GM23248 (cell line): ENCODE measurements around the gene B3GNT5. TPM values are rescaled to one million over a fixed set of nuclear protein-coding genes. Genes with fewer than 3 reads are reported as not detected.

Experiments
- DNase-seq: peaks from one replicate; pipeline ENCODE4 v3.0.0-alpha.2; 2015
- H2AFZ ChIP-seq: fragments of 200-600 bp; sonication (generic); 2 replicates; pipeline ENCODE4 v1.6.1; 2016; ENCODE audit warnings: antibody characterized with exemption
- H3F3A ChIP-seq: fragments of 200-600 bp; sonication (generic); 2 replicates; pipeline ENCODE4 v1.6.1; 2016; ENCODE audit warnings: mild to moderate bottlenecking, antibody characterized with exemption, mixed run types; ENCODE audit not compliant: insufficient read depth
- H3K27ac ChIP-seq: fragments of 200-600 bp; sonication (generic); 2 replicates; pipeline ENCODE4 v1.5.1; 2016; ENCODE audit warnings: mild to moderate bottlenecking
- H3K27me3 ChIP-seq: fragments of 200-600 bp; sonication (generic); replicated peaks from 2 replicates; pipeline ENCODE4 v1.6.1; 2016; ENCODE audit warnings: mild to moderate bottlenecking; ENCODE audit not compliant: insufficient read depth
- H3K36me3 ChIP-seq: fragments of 200-600 bp; sonication (generic); 2 replicates; pipeline ENCODE4 v1.6.1; 2016; ENCODE audit warnings: low read depth, mild to moderate bottlenecking
- H3K4me1 ChIP-seq: fragments of 200-600 bp; sonication (generic); 2 replicates; pipeline ENCODE4 v1.6.1; 2016; ENCODE audit warnings: mild to moderate bottlenecking; ENCODE audit not compliant: insufficient read depth
- H3K4me2 ChIP-seq: fragments of 200-600 bp; sonication (generic); one replicate; pipeline ENCODE4 v1.6.1; 2016; ENCODE audit warnings: mild to moderate bottlenecking; ENCODE audit not compliant: unreplicated experiment
- H3K4me3 ChIP-seq: fragments of 200-600 bp; sonication (generic); 2 replicates; pipeline ENCODE4 v1.5.1; 2016; ENCODE audit warnings: mild to moderate bottlenecking
- H3K79me2 ChIP-seq: fragments of 200-600 bp; sonication (generic); 2 replicates; pipeline ENCODE4 v1.6.1; 2016; ENCODE audit warnings: mild to moderate bottlenecking; ENCODE audit not compliant: insufficient read depth
- H3K9ac ChIP-seq: fragments of 200-600 bp; sonication (generic); 2 replicates; pipeline ENCODE4 v1.6.1; 2016; ENCODE audit warnings: mild to moderate bottlenecking
- H3K9me2 ChIP-seq: fragments of 200-600 bp; sonication (generic); 2 replicates; pipeline ENCODE4 v1.6.1; 2016; ENCODE audit warnings: mixed run types, mild to moderate bottlenecking, moderate library complexity; ENCODE audit not compliant: insufficient read depth
- H3K9me3 ChIP-seq: fragments of 200-600 bp; sonication (generic); one replicate; pipeline ENCODE4 v1.6.1; 2017; ENCODE audit warnings: low read depth
- H4K20me1 ChIP-seq: fragments of 200-600 bp; sonication (generic); 2 replicates; pipeline ENCODE4 v1.6.0; 2016; ENCODE audit not compliant: insufficient read depth
- EZH2 ChIP-seq: fragments of 200-600 bp; sonication (generic); IDR thresholded peaks from 2 replicates; pipeline ENCODE4 v1.6.1; 2018; ENCODE audit warnings: antibody characterized with exemption, mild to moderate bottlenecking; ENCODE audit not compliant: insufficient read depth, poor library complexity, severe bottlenecking
- EZH2phosphoT487 ChIP-seq: fragments of 200-600 bp; sonication (generic); IDR thresholded peaks from 2 replicates; pipeline ENCODE4 v1.6.1; 2018; ENCODE audit warnings: antibody characterized with exemption, moderate library complexity, mild to moderate bottlenecking, low read depth; ENCODE audit not compliant: insufficient read depth
- WGBS, 2 experiments: methylation state at CpG; one replicate each; pipeline ENCODE4 v1.1.6; 2015 to 2017; ENCODE audit warnings: low lambda C conversion rate in 2 of 2, low coverage in 1 of 2; ENCODE audit errors: missing lambda C conversion rate in 2 of 2; 5-methylcytosine and 5-hydroxymethylcytosine counted together
- in situ Hi-C: fragments of 300-500 bp; cut with MboI; formaldehyde crosslinking; loops from 2 replicates; pipeline ENCODE4 v1.15.0; 2020
- polyA plus RNA-seq: library from polyadenylated mRNA; unstranded; fragments of >200 nt; fragmentation: Nextera tagmentation; extraction: Ambion mirVana; gene quantifications from 2 replicates; pipeline ENCODE4 v1.2.1, GENCODE V29; 2016
- total RNA-seq: library from RNA; depleted of rRNA; stranded (reverse); fragments of >200 nt; shearing (Covaris generic); gene quantifications from 2 replicates; pipeline ENCODE4 v1.2.3, GENCODE V29; 2014

Gene B3GNT5
- total and polyA plus RNA-seq, 2 experiments from 2014 or later = 1.3 to 1.8 TPM

DNA sequence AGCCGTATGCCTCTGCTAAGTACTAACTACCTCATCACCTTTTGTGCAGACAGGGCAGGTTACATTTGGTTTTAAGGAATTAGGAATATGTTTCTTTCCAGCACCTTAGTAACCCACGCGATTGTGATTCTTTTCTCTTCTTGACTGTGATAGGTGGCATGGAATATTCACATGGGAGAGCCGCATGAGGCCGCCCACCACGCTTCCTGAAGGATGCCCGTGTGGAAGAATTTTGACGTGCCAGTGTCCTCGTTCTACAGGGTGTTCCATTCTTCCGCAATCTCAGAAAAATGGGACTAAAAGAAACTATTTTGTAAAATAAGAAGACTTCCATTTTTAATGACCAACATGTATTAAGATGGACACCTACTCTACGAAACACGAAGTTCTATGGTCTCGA is 16.3 kb downstream of the B3GNT5 start:
- DNase-seq = no peak
- peaks cover 11% of the 10 kb centered on the region for H3F3A ChIP-seq
- H3K9ac ChIP-seq = no peak overlapping the region
- no peaks in the 10 kb centered on the region for H3K27me3 ChIP-seq
- no peak overlapping the region for H3K4me2 ChIP-seq
- H3K36me3 ChIP-seq = no peaks in the 10 kb centered on the region
- H3K27ac ChIP-seq = no peak overlapping the region
- H4K20me1 ChIP-seq = no peaks in the 10 kb centered on the region
- H3K4me1 ChIP-seq = peaks cover 10% of the 10 kb centered on the region
- TF ChIP-seq EZH2phosphoT487 (no peak), EZH2 (no peak)
- H2AFZ ChIP-seq = no peak overlapping the region
- in situ Hi-C loops = no loop called here
- no peaks in the 10 kb centered on the region for H3K9me3 ChIP-seq
- no peaks in the 10 kb centered on the region; the same call in 1 of the 2 replicates for H3K79me2 ChIP-seq
- WGBS, 2 experiments = 96 to 97% methylated on average over 13 of the region's 13 CpGs
- H3K4me3 ChIP-seq = no peak overlapping the region
- no peaks in the 10 kb centered on the region for H3K9me2 ChIP-seq

DNA sequence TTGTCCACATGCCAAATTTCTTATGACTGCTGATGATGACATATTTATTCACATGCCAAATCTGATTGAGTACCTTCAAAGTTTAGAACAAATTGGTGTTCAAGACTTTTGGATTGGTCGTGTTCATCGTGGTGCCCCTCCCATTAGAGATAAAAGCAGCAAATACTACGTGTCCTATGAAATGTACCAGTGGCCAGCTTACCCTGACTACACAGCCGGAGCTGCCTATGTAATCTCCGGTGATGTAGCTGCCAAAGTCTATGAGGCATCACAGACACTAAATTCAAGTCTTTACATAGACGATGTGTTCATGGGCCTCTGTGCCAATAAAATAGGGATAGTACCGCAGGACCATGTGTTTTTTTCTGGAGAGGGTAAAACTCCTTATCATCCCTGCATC is 17.3 kb downstream of the B3GNT5 start:
- H3K4me2 ChIP-seq = no peak overlapping the region
- H3K4me3 ChIP-seq = no peak overlapping the region
- no peaks in the 10 kb centered on the region for H3K27me3 ChIP-seq
- H3K9me3 ChIP-seq = no peaks in the 10 kb centered on the region
- no peak for TF ChIP-seq EZH2phosphoT487
- no peak for TF ChIP-seq EZH2
- no peaks in the 10 kb centered on the region for H3K9me2 ChIP-seq
- H2AFZ ChIP-seq = no peak overlapping the region
- H3K27ac ChIP-seq = no peak overlapping the region
- no peaks in the 10 kb centered on the region for H3K36me3 ChIP-seq
- in situ Hi-C loops = no loop called here
- DNase-seq = no peak
- peaks cover 16% of the 10 kb centered on the region for H3F3A ChIP-seq
- no peaks in the 10 kb centered on the region for H4K20me1 ChIP-seq
- H3K4me1 ChIP-seq = peaks cover 20% of the 10 kb centered on the region
- 91 to 96% methylated on average over 7 of the region's 7 CpGs for WGBS, 2 experiments
- H3K9ac ChIP-seq = no peak overlapping the region
- H3K79me2 ChIP-seq = no peaks in the 10 kb centered on the region; the same call in 1 of the 2 replicates

DNA sequence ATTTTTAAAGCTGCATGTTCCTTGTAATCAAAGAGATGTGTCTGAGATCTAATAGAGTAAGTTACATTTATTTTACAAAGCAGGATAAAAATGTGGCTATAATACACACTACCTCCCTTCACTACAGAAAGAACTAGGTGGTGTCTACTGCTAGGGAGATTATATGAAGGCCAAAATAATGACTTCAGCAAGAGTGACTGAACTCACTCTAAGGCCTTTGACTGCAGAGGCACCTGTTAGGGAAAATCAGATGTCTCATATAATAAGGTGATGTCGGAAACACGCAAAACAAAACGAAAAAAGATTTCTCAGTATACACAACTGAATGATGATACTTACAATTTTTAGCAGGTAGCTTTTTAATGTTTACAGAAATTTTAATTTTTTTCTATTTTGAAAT is 19.1 kb downstream of the B3GNT5 start:
- no peaks in the 10 kb centered on the region for H3K9me2 ChIP-seq
- H3K79me2 ChIP-seq = no peaks in the 10 kb centered on the region; the same call in 1 of the 2 replicates
- in situ Hi-C loops = no loop called here
- no peaks in the 10 kb centered on the region for H3K36me3 ChIP-seq
- DNase-seq = no peak
- no peak overlapping the region for H3K9ac ChIP-seq
- WGBS, 2 experiments = 94 to 97% methylated on average over 3 of the region's 3 CpGs
- no peak for TF ChIP-seq EZH2
- TF ChIP-seq EZH2phosphoT487 = no peak
- no peak overlapping the region for H2AFZ ChIP-seq
- peaks cover 8% of the 10 kb centered on the region for H3F3A ChIP-seq
- H3K4me1 ChIP-seq = peaks cover 13% of the 10 kb centered on the region; the same call in 1 of the 2 replicates
- H3K27me3 ChIP-seq = no peaks in the 10 kb centered on the region
- H3K9me3 ChIP-seq = no peaks in the 10 kb centered on the region
- no peak overlapping the region for H3K4me2 ChIP-seq
- H3K4me3 ChIP-seq = no peak overlapping the region
- H3K27ac ChIP-seq = no peak overlapping the region
- no peaks in the 10 kb centered on the region for H4K20me1 ChIP-seq

DNA sequence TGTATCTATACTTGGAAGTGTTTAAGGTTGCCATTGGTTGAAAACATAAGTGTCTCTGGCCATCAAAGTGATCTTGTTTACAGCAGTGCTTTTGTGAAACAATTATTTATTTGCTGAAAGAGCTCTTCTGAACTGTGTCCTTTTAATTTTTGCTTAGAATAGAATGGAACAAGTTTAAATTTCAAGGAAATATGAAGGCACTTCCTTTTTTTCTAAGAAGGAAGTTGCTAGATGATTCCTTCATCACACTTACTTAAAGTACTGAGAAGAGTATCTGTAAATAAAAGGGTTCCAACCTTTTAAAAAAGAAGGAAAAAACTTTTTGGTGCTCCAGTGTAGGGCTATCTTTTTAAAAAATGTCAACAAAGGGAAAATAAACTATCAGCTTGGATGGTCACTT is 19.7 kb downstream of the B3GNT5 start:
- Histone ChIP-seq H3K79me2 (no peaks in the 10 kb centered on the region; the same call in 1 of the 2 replicates), H3K9ac (no peak overlapping the region), H3K4me1 (peaks cover 13% of the 10 kb centered on the region; the same call in 1 of the 2 replicates), H3K9me3 (no peaks in the 10 kb centered on the region), H3F3A (peaks cover 8% of the 10 kb centered on the region), H2AFZ (no peak overlapping the region), H3K4me3 (no peak overlapping the region), H3K27ac (no peak overlapping the region), H3K27me3 (no peaks in the 10 kb centered on the region), H3K36me3 (no peaks in the 10 kb centered on the region), H3K9me2 (no peaks in the 10 kb centered on the region), H3K4me2 (no peak overlapping the region), H4K20me1 (no peaks in the 10 kb centered on the region)
- in situ Hi-C loops = no loop called here
- no peak for TF ChIP-seq EZH2phosphoT487
- no peak for DNase-seq

DNA sequence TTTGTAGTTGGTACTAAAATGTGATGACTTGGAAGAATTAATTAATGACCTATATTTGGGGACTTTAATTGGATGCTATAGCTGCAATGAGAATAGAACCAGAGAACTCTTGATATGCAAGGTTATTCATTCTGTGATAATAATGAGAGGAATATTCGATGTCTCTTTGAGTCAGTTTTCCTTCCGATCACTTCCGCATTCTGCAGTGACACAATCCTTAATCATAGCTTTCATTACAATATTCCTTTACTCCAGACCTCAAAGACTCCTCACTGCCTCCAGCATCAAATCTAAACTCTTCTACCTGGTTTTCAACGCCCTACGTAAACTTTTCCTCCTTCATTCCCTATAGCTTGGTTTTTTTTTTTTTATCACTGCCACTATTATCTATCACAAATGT is 21.6 kb downstream of the B3GNT5 start:
- Histone ChIP-seq H3K9me3 (no peaks in the 10 kb centered on the region), H3K9me2 (no peaks in the 10 kb centered on the region), H3K27ac (no peak overlapping the region), H3K9ac (no peak overlapping the region), H3K79me2 (no peaks in the 10 kb centered on the region), H3K36me3 (no peaks in the 10 kb centered on the region), H2AFZ (no peak overlapping the region), H3K4me2 (peak overlapping the region; percentile 30), H3K27me3 (no peaks in the 10 kb centered on the region), H3K4me1 (peaks cover 17% of the 10 kb centered on the region), H3K4me3 (no peak overlapping the region), H3F3A (peaks cover 18% of the 10 kb centered on the region), H4K20me1 (no peaks in the 10 kb centered on the region)
- in situ Hi-C loops = no loop called here
- DNase-seq = peak; percentile 49
- TF ChIP-seq EZH2 (no peak), EZH2phosphoT487 (no peak)
- WGBS, 2 experiments = 39 to 45% methylated on average over 5 of the region's 5 CpGs
